H1 (cell line): ENCODE data around the gene VPS37C. TPM values are rescaled to one million over a fixed set of nuclear protein-coding genes. Genes with fewer than 3 reads are reported as not detected.

Experiments used
- CTCF ChIA-PET: fragments of 300-600 bp; sonication (Branson Sonifier 250); formaldehyde crosslinking; loops from one replicate; lab custom pipeline; 2021; ENCODE audit not compliant: partially characterized antibody; lab: Charles Lee
- POLR2A ChIA-PET: fragments of 300-600 bp; sonication (Branson Sonifier 250); formaldehyde crosslinking; loops from one replicate; lab custom pipeline; 2021; ENCODE audit warnings: inconsistent platforms; ENCODE audit not compliant: partially characterized antibody; lab: Charles Lee
- DNase-seq, 2 experiments: peaks; one replicate each; pipeline versions ENCODE4 v3.0.0 to v3.0.0-alpha.2; 2010 to 2022; ENCODE audit warnings: low spot score in 2 of 2, low read depth in 1 of 2, mixed read lengths in 1 of 2
- FAIRE-seq: peaks from 2 replicates; lab custom pipeline; 2011; peaks lifted over from hg19 to GRCh38; lab: Jason Lieb, UNC
- H2AFZ ChIP-seq: 2 replicates; pipeline ENCODE4 v1.8.1; 2012; ENCODE audit warnings: low read length, inconsistent platforms
- H2AK5ac ChIP-seq: 2 replicates; pipeline ENCODE4 v1.6.1; 2013; ENCODE audit warnings: low read depth, low read length
- H2BK120ac ChIP-seq: replicated peaks from 2 replicates; pipeline ENCODE3; 2013; ENCODE audit warnings: low read depth, low read length, inconsistent platforms
- H2BK12ac ChIP-seq: 2 replicates; pipeline ENCODE4 v1.6.1; 2013; ENCODE audit warnings: low read depth, low read length
- H2BK15ac ChIP-seq: 2 replicates; pipeline ENCODE4 v1.6.1; 2013; ENCODE audit warnings: low read length
- H2BK20ac ChIP-seq: 2 replicates; pipeline ENCODE4 v1.6.1; 2013; ENCODE audit warnings: low read length
- H2BK5ac ChIP-seq: 2 replicates; pipeline ENCODE4 v1.6.1; 2013; ENCODE audit warnings: low read depth, low read length
- H3K14ac ChIP-seq: 2 replicates; pipeline ENCODE4 v1.6.1; 2013; ENCODE audit warnings: inconsistent platforms; ENCODE audit not compliant: insufficient read length
- H3K18ac ChIP-seq: 2 replicates; pipeline ENCODE4 v1.6.1; 2013; ENCODE audit warnings: low read length; ENCODE audit errors: extremely low read depth
- H3K23ac ChIP-seq: 2 replicates; pipeline ENCODE4 v1.6.1; 2013; ENCODE audit warnings: inconsistent platforms; ENCODE audit not compliant: insufficient read length
- H3K23me2 ChIP-seq: 2 replicates; pipeline ENCODE4 v1.6.1; 2013; ENCODE audit warnings: low read depth, low read length
- H3K27ac ChIP-seq: 2 replicates; pipeline ENCODE4 v1.6.1; 2011; ENCODE audit warnings: low read depth, low read length, inconsistent platforms
- H3K27me3 ChIP-seq, 4 experiments: replicated peaks in 1 of 4; 1 replicate in 1 of 4; 2 replicates in 3 of 4; pipeline versions ENCODE4 v1.6.1 to v1.8.1; 2011 to 2013; ENCODE audit warnings: low read length in 3 of 4, mild to moderate bottlenecking in 3 of 4, inconsistent platforms in 2 of 4, mixed read lengths in 2 of 4, moderate library complexity in 1 of 4; ENCODE audit not compliant: control insufficient read depth in 3 of 4, insufficient read depth in 3 of 4; ENCODE audit errors: extremely low read depth in 1 of 4
- H3K36me3 ChIP-seq, 4 experiments: 2 replicates each; pipeline versions ENCODE4 v1.6.1 to v1.8.1; 2011 to 2013; ENCODE audit warnings: mild to moderate bottlenecking in 4 of 4, low read length in 3 of 4, moderate library complexity in 2 of 4, control low read depth in 1 of 4, inconsistent platforms in 1 of 4; ENCODE audit not compliant: insufficient read depth in 4 of 4, control insufficient read depth in 2 of 4
- H3K4ac ChIP-seq: replicated peaks from 2 replicates; pipeline ENCODE3; 2013; ENCODE audit warnings: low read length, low read depth, mixed read lengths, inconsistent platforms; ENCODE audit not compliant: insufficient read length
- H3K4me1 ChIP-seq, 4 experiments: replicated peaks in 1 of 4; 1 replicate in 1 of 4; 2 replicates in 3 of 4; pipeline versions ENCODE4 v1.6.1 to v1.8.1; 2011 to 2013; ENCODE audit warnings: low read length in 3 of 4, inconsistent platforms in 2 of 4, mixed read lengths in 1 of 4; ENCODE audit not compliant: insufficient read depth in 4 of 4, control insufficient read depth in 3 of 4
- H3K4me2 ChIP-seq, 2 experiments: 2 replicates each; pipeline versions ENCODE4 v1.6.1 to v1.8.1; 2011 to 2013; ENCODE audit warnings: low read depth in 2 of 2, low read length in 2 of 2, control low read depth in 1 of 2, inconsistent platforms in 1 of 2, mild to moderate bottlenecking in 1 of 2; ENCODE audit not compliant: insufficient read depth in 1 of 2
- H3K4me3 ChIP-seq, 4 experiments: fragments of 200-600, 300-600 bp in 1 of 4; sonication (generic), shearing (Covaris generic), sonication (Bioruptor Twin) in 1 of 4; 2 replicates each; pipeline versions ENCODE4 v1.5.1 to v1.8.1; 2011 to 2016; ENCODE audit warnings: low read length in 4 of 4, low read depth in 3 of 4, control low read depth in 2 of 4, inconsistent platforms in 2 of 4, mild to moderate bottlenecking in 2 of 4, mixed read lengths in 1 of 4, moderate library complexity in 1 of 4; ENCODE audit not compliant: insufficient read depth in 2 of 4; ENCODE audit errors: extremely low read depth in 1 of 4
- H3K56ac ChIP-seq: replicated peaks from 2 replicates; pipeline ENCODE3; 2013; ENCODE audit warnings: low read depth, mild to moderate bottlenecking, mixed read lengths, low read length, inconsistent platforms; ENCODE audit not compliant: insufficient read length
- H3K79me1 ChIP-seq: 2 replicates; pipeline ENCODE4 v1.6.1; 2013; ENCODE audit warnings: low read depth, low read length, control low read depth
- H3K79me2 ChIP-seq, 2 experiments: 2 replicates each; pipeline versions ENCODE4 v1.6.1 to v1.8.1; 2012 to 2013; ENCODE audit warnings: low read length in 2 of 2, mild to moderate bottlenecking in 2 of 2, inconsistent platforms in 1 of 2; ENCODE audit not compliant: insufficient read depth in 2 of 2, control insufficient read depth in 1 of 2
- H3K9ac ChIP-seq, 4 experiments: replicated peaks in 1 of 4; 1 replicate in 1 of 4; 2 replicates in 3 of 4; pipeline versions ENCODE4 v1.6.1 to v1.8.1; 2011 to 2013; ENCODE audit warnings: low read depth in 3 of 4, low read length in 3 of 4, control low read depth in 2 of 4, mild to moderate bottlenecking in 2 of 4, moderate library complexity in 2 of 4, inconsistent platforms in 1 of 4; ENCODE audit errors: extremely low read depth in 1 of 4
- H3K9me3 ChIP-seq, 2 experiments: 2 replicates each; pipeline versions ENCODE4 v1.6.1 to v1.8.1; 2012 to 2013; ENCODE audit warnings: mild to moderate bottlenecking in 2 of 2, moderate library complexity in 2 of 2, control low read depth in 1 of 2, inconsistent platforms in 1 of 2, low read depth in 1 of 2, low read length in 1 of 2, mixed read lengths in 1 of 2; ENCODE audit not compliant: insufficient read depth in 2 of 2
- H4K20me1 ChIP-seq, 2 experiments: replicated peaks in 1 of 2; 2 replicates each; pipeline versions ENCODE3 to v1.8.1; 2011 to 2013; ENCODE audit warnings: inconsistent platforms in 2 of 2, low read length in 2 of 2, mild to moderate bottlenecking in 1 of 2; ENCODE audit not compliant: insufficient read depth in 2 of 2, control insufficient read depth in 1 of 2
- H4K5ac ChIP-seq: 2 replicates; pipeline ENCODE4 v1.6.1; 2013; ENCODE audit warnings: low read length, low read depth, mixed read lengths, inconsistent platforms; ENCODE audit not compliant: insufficient read length
- H4K8ac ChIP-seq: 2 replicates; pipeline ENCODE4 v1.8.0; 2013; ENCODE audit warnings: mild to moderate bottlenecking, moderate library complexity, low read length, inconsistent platforms; ENCODE audit not compliant: insufficient read depth; ENCODE audit errors: extremely low read depth
- H4K91ac ChIP-seq: replicated peaks from 2 replicates; pipeline ENCODE3; 2013; ENCODE audit warnings: low read length, mixed read lengths, inconsistent platforms; ENCODE audit not compliant: insufficient read length
- CEBPB ChIP-seq: IDR thresholded peaks from 2 replicates; pipeline ENCODE4 v1.6.1; 2012; ENCODE audit warnings: low read depth, low read length
- EP300 ChIP-seq, 2 experiments: IDR thresholded peaks; 1 replicate in 1 of 2; 2 replicates in 1 of 2; pipeline ENCODE4 v1.6.1; 2011 to 2012; ENCODE audit warnings: low read depth in 2 of 2, low read length in 2 of 2, mild to moderate bottlenecking in 2 of 2, borderline replicate concordance in 1 of 2, inconsistent platforms in 1 of 2, moderate library complexity in 1 of 2
- GABPA ChIP-seq: IDR thresholded peaks from 2 replicates; pipeline ENCODE4 v1.6.1; 2011; ENCODE audit warnings: mild to moderate bottlenecking, low read length, moderate library complexity, borderline replicate concordance; ENCODE audit not compliant: insufficient read depth
- HDAC2 ChIP-seq, 2 experiments: fragments of 300-600 bp in 1 of 2; sonication (generic) in 1 of 2; IDR thresholded peaks; 2 replicates each; pipeline ENCODE4 v1.6.1; 2011 to 2012; ENCODE audit warnings: low read depth in 2 of 2, low read length in 2 of 2, mild to moderate bottlenecking in 2 of 2, moderate library complexity in 2 of 2, borderline replicate concordance in 1 of 2, inconsistent platforms in 1 of 2
- HDAC6 ChIP-seq: IDR thresholded peaks from one replicate; pipeline ENCODE4 v1.7.1; 2012; ENCODE audit warnings: low read depth, mild to moderate bottlenecking, inconsistent platforms, low read length, moderate library complexity
- POU5F1 ChIP-seq: IDR thresholded peaks from 2 replicates; pipeline ENCODE4 v1.6.1; 2011; ENCODE audit warnings: low read depth, mild to moderate bottlenecking, low read length, moderate library complexity
- RXRA ChIP-seq: IDR thresholded peaks from 2 replicates; pipeline ENCODE4 v1.6.1; 2011; ENCODE audit warnings: low read depth, mild to moderate bottlenecking, low read length, moderate library complexity; ENCODE audit not compliant: insufficient read depth
- SP2 ChIP-seq: IDR thresholded peaks from 2 replicates; pipeline ENCODE4 v1.6.1; 2012; ENCODE audit warnings: mild to moderate bottlenecking, low read length, inconsistent platforms
- TAF1 ChIP-seq: IDR thresholded peaks from 2 replicates; pipeline ENCODE4 v1.6.1; 2011; ENCODE audit warnings: mild to moderate bottlenecking, low read depth, low read length
- TCF12 ChIP-seq: IDR thresholded peaks from 2 replicates; pipeline ENCODE4 v1.6.1; 2011; ENCODE audit warnings: low read depth, mild to moderate bottlenecking, low read length
- WGBS, 2 experiments: shearing (Covaris generic) in 1 of 2; methylation state at CpG; one replicate each; pipeline versions ENCODE4 v1.1.6 to v1.1.7; 2013 to 2015; ENCODE audit warnings: low lambda C conversion rate in 2 of 2, mixed read lengths in 2 of 2, inconsistent platforms in 1 of 2, low coverage in 1 of 2, missing lambda C conversion rate in 1 of 2; ENCODE audit not compliant: insufficient replicate concordance in 2 of 2, insufficient coverage in 1 of 2, insufficient read length in 1 of 2; ENCODE audit errors: extremely low coverage in 1 of 2, missing lambda C conversion rate in 1 of 2; 5-methylcytosine and 5-hydroxymethylcytosine counted together
- polyA plus RNA-seq, 7 experiments: library from polyadenylated mRNA; depleted of rRNA in 3 of 7; stranded (reverse) in 5 of 7; unstranded in 2 of 7; fragments of >200 nt in 5 of 7; fragments of 200-250 nt in 2 of 7; gene quantifications; 1 replicate in 5 of 7; 2 replicates in 1 of 7; 4 replicates in 1 of 7; pipeline versions ENCODE4 v1.2.1 to v1.2.3, GENCODE V29; 2011 to 2013; ENCODE audit warnings: missing spikeins in 2 of 7, mixed read lengths in 2 of 7
- total RNA-seq: library from RNA; stranded (reverse); fragmentation: NEBNext Ultra II Directional; extraction: Animal tissue kit (Norgen Biotek cat#: 25700); gene quantifications from 2 replicates; pipeline ENCODE4 v1.2.1, GENCODE V29; 2021
- TF ChIP-seq, protein P1 (sequence below), 3 experiments: IDR thresholded peaks; 1 replicate in 2 of 3; 2 replicates in 1 of 3; pipeline versions ENCODE4 v1.5.1 to v1.6.1; 2011; ENCODE audit warnings: low read length in 3 of 3, mild to moderate bottlenecking in 3 of 3, inconsistent platforms in 2 of 3, low read depth in 1 of 3, moderate library complexity in 1 of 3; ENCODE audit not compliant: insufficient read depth in 1 of 3; ENCODE audit errors: control extremely low read depth in 1 of 3

The VPS37C gene
- total and polyA plus RNA-seq, 2 of the 8 experiments (the other 6 are each of a cell fraction or from before 2014, with no cell fraction given): 12.9 to 21.0 TPM

DNA sequence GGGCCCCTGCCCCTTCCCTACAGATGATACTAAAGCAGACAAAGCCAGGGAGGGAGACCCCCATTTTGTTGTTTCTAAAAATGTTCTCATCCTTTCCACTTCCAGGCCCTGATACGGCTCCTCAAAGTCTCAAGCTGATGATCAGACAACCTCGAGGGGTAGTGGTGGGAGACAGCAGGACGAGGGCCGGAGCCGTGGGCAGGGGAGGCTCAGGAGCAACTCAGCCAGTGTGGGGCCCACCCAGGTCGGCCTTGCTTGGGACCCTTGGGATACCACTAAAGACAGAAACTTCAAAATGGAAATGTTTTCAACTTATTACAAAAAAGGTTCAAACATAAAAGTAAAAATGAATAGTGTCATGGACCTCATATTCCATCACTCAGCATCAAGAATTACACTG lies 15.2 kb upstream of the VPS37C start:
- Histone ChIP-seq H3K4ac (no peak overlapping the region), H3K9ac (no peak overlapping the region), H3K9me3 (no peaks in the 10 kb centered on the region), H2BK15ac (no peak overlapping the region), H4K20me1 (peaks cover 0 to 1% of the 10 kb centered on the region in 2 experiments), H4K8ac (no peak overlapping the region; the same call in 1 of the 2 replicates), H3K79me1 (no peaks in the 10 kb centered on the region), H2BK120ac (no peak overlapping the region), H3K18ac (no peak overlapping the region), H2BK5ac (no peak overlapping the region), H3K36me3 (no peaks in the 10 kb centered on the region), H3K56ac (no peak overlapping the region), H2BK12ac (no peak overlapping the region), H3K23me2 (no peaks in the 10 kb centered on the region), H2AFZ (no peak overlapping the region), H2AK5ac (no peak overlapping the region), H3K23ac (no peak overlapping the region), H3K27me3 (0 out of 7 replicates have a peak, but pooled peaks cover 0 to 3% (median 0%) of the 10 kb centered on the region in 4 experiments), H3K27ac (no peak overlapping the region), H3K79me2 (no peaks in the 10 kb centered on the region), H4K5ac (no peak overlapping the region), H3K4me2 (no peak overlapping the region), H4K91ac (no peak overlapping the region), H3K14ac (no peak overlapping the region), H3K4me1 (no peaks in the 10 kb centered on the region), H2BK20ac (no peak overlapping the region), H3K4me3 (no peak overlapping the region)
- POLR2A ChIA-PET: interaction anchor here (0.6 to 1.2 kb wide), 4 partner anchors 17 to 1690 kb away, joined by 3 to 4 read pairs (median 4); no protein-coding TSS in a partner anchor
- 89% methylated on average over 6 of the region's 6 CpGs; no CpG with 5 or more reads in 1 of the 2 experiments for WGBS, 2 experiments
- FAIRE-seq: no peak
- DNase-seq: no peak
- CTCF ChIA-PET: interaction anchor here (1.1 to 1.9 kb wide), 3 partner anchors 18 to 50 kb away, joined by 3 to 5 read pairs (median 4); no protein-coding TSS in a partner anchor
- TF ChIP-seq, protein P1, sequence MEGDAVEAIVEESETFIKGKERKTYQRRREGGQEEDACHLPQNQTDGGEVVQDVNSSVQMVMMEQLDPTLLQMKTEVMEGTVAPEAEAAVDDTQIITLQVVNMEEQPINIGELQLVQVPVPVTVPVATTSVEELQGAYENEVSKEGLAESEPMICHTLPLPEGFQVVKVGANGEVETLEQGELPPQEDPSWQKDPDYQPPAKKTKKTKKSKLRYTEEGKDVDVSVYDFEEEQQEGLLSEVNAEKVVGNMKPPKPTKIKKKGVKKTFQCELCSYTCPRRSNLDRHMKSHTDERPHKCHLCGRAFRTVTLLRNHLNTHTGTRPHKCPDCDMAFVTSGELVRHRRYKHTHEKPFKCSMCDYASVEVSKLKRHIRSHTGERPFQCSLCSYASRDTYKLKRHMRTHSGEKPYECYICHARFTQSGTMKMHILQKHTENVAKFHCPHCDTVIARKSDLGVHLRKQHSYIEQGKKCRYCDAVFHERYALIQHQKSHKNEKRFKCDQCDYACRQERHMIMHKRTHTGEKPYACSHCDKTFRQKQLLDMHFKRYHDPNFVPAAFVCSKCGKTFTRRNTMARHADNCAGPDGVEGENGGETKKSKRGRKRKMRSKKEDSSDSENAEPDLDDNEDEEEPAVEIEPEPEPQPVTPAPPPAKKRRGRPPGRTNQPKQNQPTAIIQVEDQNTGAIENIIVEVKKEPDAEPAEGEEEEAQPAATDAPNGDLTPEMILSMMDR (IDR thresholded peaks at IDR 0.05; ENCODE audit: control extremely low read depth in 1 of 3, insufficient read depth in 1 of 3, low read depth in 1 of 3, low read length in 3 of 3): no peak
- TF ChIP-seq HDAC2 (IDR thresholded peaks at IDR 0.05; ENCODE audit: borderline replicate concordance in 1 of 2, low read depth in 2 of 2, low read length in 2 of 2): no peak
- TF ChIP-seq TAF1: no peak
- no peak for TF ChIP-seq TCF12
- no peak for TF ChIP-seq GABPA
- TF ChIP-seq RXRA: no peak
- no peak for TF ChIP-seq HDAC6
- no peak for TF ChIP-seq SP2
- no peak for TF ChIP-seq POU5F1
- TF ChIP-seq EP300 (IDR thresholded peaks at IDR 0.05; ENCODE audit: borderline replicate concordance in 1 of 2, low read depth in 2 of 2, low read length in 2 of 2): no peak
- no peak for TF ChIP-seq CEBPB
